Measurements from ENCODE around the gene ECE2. TPM values are rescaled to one million over a fixed set of nuclear protein-coding genes. Genes with fewer than 3 reads are reported as not detected.

ECE2 gene
- total RNA-seq, 1 experiment from 2014 or later = 0.46 TPM

DNA sequence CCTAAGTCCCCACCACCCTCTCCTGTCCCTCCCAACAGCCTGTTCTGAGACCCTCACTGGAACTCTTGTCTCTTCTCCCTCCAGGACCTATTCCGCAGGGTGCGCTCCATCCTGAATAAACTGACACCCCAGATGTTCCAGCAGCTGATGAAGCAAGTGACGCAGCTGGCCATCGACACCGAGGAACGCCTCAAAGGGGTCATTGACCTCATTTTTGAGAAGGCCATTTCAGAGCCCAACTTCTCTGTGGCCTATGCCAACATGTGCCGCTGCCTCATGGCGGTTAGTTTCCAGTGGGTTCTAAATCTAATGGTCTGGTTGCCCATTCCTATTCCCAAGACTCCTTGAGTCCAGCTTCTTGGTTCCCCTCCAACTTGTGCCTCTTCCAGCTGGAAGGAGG, 47.9 kb downstream of the ECE2 start:
- DNase-seq (ENCODE audit: low spot score) (no peak), ATAC-seq (no peak)
- H3K4me3 Mint-ChIP-seq = no peak overlapping the region
- H3K27me3 Mint-ChIP-seq (ENCODE audit: low read depth) = no peaks in the 10 kb centered on the region
- no peak for TF ChIP-seq ZBTB21 (CRISPR knock-in tag; IDR thresholded peaks at IDR 0.05; ENCODE audit: borderline replicate concordance)
- TF ChIP-seq NFATC4 (CRISPR knock-in tag; IDR thresholded peaks at IDR 0.05) = no peak
- TF ChIP-seq, protein P1, sequence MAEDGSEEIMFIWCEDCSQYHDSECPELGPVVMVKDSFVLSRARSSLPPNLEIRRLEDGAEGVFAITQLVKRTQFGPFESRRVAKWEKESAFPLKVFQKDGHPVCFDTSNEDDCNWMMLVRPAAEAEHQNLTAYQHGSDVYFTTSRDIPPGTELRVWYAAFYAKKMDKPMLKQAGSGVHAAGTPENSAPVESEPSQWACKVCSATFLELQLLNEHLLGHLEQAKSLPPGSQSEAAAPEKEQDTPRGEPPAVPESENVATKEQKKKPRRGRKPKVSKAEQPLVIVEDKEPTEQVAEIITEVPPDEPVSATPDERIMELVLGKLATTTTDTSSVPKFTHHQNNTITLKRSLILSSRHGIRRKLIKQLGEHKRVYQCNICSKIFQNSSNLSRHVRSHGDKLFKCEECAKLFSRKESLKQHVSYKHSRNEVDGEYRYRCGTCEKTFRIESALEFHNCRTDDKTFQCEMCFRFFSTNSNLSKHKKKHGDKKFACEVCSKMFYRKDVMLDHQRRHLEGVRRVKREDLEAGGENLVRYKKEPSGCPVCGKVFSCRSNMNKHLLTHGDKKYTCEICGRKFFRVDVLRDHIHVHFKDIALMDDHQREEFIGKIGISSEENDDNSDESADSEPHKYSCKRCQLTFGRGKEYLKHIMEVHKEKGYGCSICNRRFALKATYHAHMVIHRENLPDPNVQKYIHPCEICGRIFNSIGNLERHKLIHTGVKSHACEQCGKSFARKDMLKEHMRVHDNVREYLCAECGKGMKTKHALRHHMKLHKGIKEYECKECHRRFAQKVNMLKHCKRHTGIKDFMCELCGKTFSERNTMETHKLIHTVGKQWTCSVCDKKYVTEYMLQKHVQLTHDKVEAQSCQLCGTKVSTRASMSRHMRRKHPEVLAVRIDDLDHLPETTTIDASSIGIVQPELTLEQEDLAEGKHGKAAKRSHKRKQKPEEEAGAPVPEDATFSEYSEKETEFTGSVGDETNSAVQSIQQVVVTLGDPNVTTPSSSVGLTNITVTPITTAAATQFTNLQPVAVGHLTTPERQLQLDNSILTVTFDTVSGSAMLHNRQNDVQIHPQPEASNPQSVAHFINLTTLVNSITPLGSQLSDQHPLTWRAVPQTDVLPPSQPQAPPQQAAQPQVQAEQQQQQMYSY (CRISPR knock-in tag; IDR thresholded peaks at IDR 0.05) = no peak
- TF ChIP-seq, protein P2, sequence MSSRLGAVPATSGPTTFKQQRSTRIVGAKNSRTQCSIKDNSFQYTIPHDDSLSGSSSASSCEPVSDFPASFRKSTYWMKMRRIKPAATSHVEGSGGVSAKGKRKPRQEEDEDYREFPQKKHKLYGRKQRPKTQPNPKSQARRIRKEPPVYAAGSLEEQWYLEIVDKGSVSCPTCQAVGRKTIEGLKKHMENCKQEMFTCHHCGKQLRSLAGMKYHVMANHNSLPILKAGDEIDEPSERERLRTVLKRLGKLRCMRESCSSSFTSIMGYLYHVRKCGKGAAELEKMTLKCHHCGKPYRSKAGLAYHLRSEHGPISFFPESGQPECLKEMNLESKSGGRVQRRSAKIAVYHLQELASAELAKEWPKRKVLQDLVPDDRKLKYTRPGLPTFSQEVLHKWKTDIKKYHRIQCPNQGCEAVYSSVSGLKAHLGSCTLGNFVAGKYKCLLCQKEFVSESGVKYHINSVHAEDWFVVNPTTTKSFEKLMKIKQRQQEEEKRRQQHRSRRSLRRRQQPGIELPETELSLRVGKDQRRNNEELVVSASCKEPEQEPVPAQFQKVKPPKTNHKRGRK (CRISPR knock-in tag; IDR thresholded peaks at IDR 0.05; ENCODE audit: borderline replicate concordance) = no peak
- TF ChIP-seq HMGA2 (CRISPR knock-in tag; IDR thresholded peaks at IDR 0.05) = no peak
- TF ChIP-seq, protein P3, sequence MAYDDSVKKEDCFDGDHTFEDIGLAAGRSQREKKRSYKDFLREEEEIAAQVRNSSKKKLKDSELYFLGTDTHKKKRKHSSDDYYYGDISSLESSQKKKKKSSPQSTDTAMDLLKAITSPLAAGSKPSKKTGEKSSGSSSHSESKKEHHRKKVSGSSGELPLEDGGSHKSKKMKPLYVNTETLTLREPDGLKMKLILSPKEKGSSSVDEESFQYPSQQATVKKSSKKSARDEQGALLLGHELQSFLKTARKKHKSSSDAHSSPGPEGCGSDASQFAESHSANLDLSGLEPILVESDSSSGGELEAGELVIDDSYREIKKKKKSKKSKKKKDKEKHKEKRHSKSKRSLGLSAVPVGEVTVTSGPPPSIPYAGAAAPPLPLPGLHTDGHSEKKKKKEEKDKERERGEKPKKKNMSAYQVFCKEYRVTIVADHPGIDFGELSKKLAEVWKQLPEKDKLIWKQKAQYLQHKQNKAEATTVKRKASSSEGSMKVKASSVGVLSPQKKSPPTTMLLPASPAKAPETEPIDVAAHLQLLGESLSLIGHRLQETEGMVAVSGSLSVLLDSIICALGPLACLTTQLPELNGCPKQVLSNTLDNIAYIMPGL (CRISPR knock-in tag; IDR thresholded peaks at IDR 0.05) = no peak
- no peak for TF ChIP-seq FOXP1 (CRISPR knock-in tag; IDR thresholded peaks at IDR 0.05; ENCODE audit: borderline replicate concordance)
- TF ChIP-seq, protein P4, sequence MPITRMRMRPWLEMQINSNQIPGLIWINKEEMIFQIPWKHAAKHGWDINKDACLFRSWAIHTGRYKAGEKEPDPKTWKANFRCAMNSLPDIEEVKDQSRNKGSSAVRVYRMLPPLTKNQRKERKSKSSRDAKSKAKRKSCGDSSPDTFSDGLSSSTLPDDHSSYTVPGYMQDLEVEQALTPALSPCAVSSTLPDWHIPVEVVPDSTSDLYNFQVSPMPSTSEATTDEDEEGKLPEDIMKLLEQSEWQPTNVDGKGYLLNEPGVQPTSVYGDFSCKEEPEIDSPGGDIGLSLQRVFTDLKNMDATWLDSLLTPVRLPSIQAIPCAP (CRISPR knock-in tag; IDR thresholded peaks at IDR 0.05) = no peak
- TF ChIP-seq, protein P5, sequence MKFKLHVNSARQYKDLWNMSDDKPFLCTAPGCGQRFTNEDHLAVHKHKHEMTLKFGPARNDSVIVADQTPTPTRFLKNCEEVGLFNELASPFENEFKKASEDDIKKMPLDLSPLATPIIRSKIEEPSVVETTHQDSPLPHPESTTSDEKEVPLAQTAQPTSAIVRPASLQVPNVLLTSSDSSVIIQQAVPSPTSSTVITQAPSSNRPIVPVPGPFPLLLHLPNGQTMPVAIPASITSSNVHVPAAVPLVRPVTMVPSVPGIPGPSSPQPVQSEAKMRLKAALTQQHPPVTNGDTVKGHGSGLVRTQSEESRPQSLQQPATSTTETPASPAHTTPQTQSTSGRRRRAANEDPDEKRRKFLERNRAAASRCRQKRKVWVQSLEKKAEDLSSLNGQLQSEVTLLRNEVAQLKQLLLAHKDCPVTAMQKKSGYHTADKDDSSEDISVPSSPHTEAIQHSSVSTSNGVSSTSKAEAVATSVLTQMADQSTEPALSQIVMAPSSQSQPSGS (CRISPR knock-in tag; IDR thresholded peaks at IDR 0.05; ENCODE audit: borderline replicate concordance, low read depth) = no peak
- TF ChIP-seq MYBL2 (CRISPR knock-in tag; IDR thresholded peaks at IDR 0.05) = no peak
- TF ChIP-seq FOXJ3 (CRISPR knock-in tag; IDR thresholded peaks at IDR 0.05; ENCODE audit: borderline replicate concordance) = no peak
- TF ChIP-seq, protein P6, sequence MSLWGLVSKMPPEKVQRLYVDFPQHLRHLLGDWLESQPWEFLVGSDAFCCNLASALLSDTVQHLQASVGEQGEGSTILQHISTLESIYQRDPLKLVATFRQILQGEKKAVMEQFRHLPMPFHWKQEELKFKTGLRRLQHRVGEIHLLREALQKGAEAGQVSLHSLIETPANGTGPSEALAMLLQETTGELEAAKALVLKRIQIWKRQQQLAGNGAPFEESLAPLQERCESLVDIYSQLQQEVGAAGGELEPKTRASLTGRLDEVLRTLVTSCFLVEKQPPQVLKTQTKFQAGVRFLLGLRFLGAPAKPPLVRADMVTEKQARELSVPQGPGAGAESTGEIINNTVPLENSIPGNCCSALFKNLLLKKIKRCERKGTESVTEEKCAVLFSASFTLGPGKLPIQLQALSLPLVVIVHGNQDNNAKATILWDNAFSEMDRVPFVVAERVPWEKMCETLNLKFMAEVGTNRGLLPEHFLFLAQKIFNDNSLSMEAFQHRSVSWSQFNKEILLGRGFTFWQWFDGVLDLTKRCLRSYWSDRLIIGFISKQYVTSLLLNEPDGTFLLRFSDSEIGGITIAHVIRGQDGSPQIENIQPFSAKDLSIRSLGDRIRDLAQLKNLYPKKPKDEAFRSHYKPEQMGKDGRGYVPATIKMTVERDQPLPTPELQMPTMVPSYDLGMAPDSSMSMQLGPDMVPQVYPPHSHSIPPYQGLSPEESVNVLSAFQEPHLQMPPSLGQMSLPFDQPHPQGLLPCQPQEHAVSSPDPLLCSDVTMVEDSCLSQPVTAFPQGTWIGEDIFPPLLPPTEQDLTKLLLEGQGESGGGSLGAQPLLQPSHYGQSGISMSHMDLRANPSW (CRISPR knock-in tag; conservative IDR thresholded peaks at IDR 0.05; ENCODE audit: low read depth) = no peak
- no peak overlapping the region; the same call in 1 of the 2 replicates for H3K27ac Mint-ChIP-seq
- no peaks in the 10 kb centered on the region for H3K4me1 Mint-ChIP-seq
- H3K9me3 Mint-ChIP-seq = no peaks in the 10 kb centered on the region
- POLR2A ChIA-PET = interaction anchor here (1.5 kb wide), 1 partner anchor 24 kb away, joined by 4 read pairs; no protein-coding TSS in a partner anchor
- H3K36me3 Mint-ChIP-seq = peaks cover 85% of the 10 kb centered on the region
- CTCF ChIA-PET = no interaction called here

DNA sequence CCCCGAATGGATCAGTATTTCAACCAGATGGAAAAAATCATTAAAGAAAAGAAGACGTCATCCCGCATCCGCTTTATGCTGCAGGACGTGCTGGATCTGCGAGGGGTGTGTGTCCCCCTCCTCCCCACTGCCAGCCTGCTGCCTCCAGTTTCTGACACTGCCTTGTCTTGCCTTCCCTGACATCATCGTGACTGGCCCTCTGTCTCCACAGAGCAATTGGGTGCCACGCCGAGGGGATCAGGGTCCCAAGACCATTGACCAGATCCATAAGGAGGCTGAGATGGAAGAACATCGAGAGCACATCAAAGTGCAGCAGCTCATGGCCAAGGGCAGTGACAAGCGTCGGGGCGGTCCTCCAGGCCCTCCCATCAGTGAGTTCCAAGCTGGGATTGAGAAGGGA, 49.4 kb downstream of the ECE2 start:
- no peaks in the 10 kb centered on the region for H3K27me3 Mint-ChIP-seq (ENCODE audit: low read depth)
- ATAC-seq (no peak), DNase-seq (ENCODE audit: low spot score) (no peak)
- H3K27ac Mint-ChIP-seq = no peak overlapping the region
- ChIA-PET CTCF (no interaction called here), POLR2A (no interaction called here)
- H3K36me3 Mint-ChIP-seq = peaks cover 96% of the 10 kb centered on the region
- H3K9me3 Mint-ChIP-seq = no peaks in the 10 kb centered on the region
- no peak overlapping the region for H3K4me3 Mint-ChIP-seq
- H3K4me1 Mint-ChIP-seq = no peaks in the 10 kb centered on the region
- TF ChIP-seq TEAD4 (CRISPR knock-in tag; IDR thresholded peaks at IDR 0.05) = no peak
- TF ChIP-seq FOXP1 (CRISPR knock-in tag; IDR thresholded peaks at IDR 0.05; ENCODE audit: borderline replicate concordance) = no peak
- TF ChIP-seq, protein P7, sequence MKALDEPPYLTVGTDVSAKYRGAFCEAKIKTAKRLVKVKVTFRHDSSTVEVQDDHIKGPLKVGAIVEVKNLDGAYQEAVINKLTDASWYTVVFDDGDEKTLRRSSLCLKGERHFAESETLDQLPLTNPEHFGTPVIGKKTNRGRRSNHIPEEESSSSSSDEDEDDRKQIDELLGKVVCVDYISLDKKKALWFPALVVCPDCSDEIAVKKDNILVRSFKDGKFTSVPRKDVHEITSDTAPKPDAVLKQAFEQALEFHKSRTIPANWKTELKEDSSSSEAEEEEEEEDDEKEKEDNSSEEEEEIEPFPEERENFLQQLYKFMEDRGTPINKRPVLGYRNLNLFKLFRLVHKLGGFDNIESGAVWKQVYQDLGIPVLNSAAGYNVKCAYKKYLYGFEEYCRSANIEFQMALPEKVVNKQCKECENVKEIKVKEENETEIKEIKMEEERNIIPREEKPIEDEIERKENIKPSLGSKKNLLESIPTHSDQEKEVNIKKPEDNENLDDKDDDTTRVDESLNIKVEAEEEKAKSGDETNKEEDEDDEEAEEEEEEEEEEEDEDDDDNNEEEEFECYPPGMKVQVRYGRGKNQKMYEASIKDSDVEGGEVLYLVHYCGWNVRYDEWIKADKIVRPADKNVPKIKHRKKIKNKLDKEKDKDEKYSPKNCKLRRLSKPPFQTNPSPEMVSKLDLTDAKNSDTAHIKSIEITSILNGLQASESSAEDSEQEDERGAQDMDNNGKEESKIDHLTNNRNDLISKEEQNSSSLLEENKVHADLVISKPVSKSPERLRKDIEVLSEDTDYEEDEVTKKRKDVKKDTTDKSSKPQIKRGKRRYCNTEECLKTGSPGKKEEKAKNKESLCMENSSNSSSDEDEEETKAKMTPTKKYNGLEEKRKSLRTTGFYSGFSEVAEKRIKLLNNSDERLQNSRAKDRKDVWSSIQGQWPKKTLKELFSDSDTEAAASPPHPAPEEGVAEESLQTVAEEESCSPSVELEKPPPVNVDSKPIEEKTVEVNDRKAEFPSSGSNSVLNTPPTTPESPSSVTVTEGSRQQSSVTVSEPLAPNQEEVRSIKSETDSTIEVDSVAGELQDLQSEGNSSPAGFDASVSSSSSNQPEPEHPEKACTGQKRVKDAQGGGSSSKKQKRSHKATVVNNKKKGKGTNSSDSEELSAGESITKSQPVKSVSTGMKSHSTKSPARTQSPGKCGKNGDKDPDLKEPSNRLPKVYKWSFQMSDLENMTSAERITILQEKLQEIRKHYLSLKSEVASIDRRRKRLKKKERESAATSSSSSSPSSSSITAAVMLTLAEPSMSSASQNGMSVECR (CRISPR knock-in tag; IDR thresholded peaks at IDR 0.05; ENCODE audit: borderline replicate concordance) = no peak
- TF ChIP-seq, protein P8, sequence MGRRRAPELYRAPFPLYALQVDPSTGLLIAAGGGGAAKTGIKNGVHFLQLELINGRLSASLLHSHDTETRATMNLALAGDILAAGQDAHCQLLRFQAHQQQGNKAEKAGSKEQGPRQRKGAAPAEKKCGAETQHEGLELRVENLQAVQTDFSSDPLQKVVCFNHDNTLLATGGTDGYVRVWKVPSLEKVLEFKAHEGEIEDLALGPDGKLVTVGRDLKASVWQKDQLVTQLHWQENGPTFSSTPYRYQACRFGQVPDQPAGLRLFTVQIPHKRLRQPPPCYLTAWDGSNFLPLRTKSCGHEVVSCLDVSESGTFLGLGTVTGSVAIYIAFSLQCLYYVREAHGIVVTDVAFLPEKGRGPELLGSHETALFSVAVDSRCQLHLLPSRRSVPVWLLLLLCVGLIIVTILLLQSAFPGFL (CRISPR knock-in tag; IDR thresholded peaks at IDR 0.05; ENCODE audit: borderline replicate concordance) = no peak

Measured in WTC11 (cell line).